GM12878 (cell line): ENCODE data around the gene TOE1. TPM values are rescaled to one million over a fixed set of nuclear protein-coding genes. Genes with fewer than 3 reads are reported as not detected.

Source experiments
- ATAC-seq: fragments of 200-7000 bp; cut with Tn5 transposase; 3 replicates; pipeline ENCODE4 v1.9.1; 2020; ENCODE audit warnings: mild to moderate bottlenecking, moderate library complexity
- BruUV-seq: library from RNA; stranded (reverse); fragments of 400-500 nt; replicated peaks from 2 replicates; lab custom pipeline; 2021; lab: Mats Ljungman, UMichigan
- CTCF ChIA-PET: fragments of 300-600 bp; sonication (Branson Sonifier 250); formaldehyde crosslinking; extraction: SDS; loops from one replicate; lab custom pipeline; 2021; ENCODE audit warnings: inconsistent platforms; lab: Yijun Ruan, JAX
- POLR2A ChIA-PET: fragments of 350-600 bp; formaldehyde crosslinking; extraction: SDS; loops from one replicate; lab custom pipeline; 2021; ENCODE audit warnings: inconsistent platforms; lab: Charles Lee
- RAD21 ChIA-PET: fragments of 300-600 bp; sonication (Branson Sonifier 250); formaldehyde crosslinking; loops from one replicate; lab custom pipeline; 2023; ENCODE audit warnings: antibody characterized with exemption; ENCODE audit not compliant: unreplicated experiment; lab: Charles Lee
- SMC1A ChIA-PET: fragments of 300-600 bp; sonication (Branson Sonifier 250); formaldehyde crosslinking; loops from one replicate; lab custom pipeline; 2023; ENCODE audit not compliant: unreplicated experiment, uncharacterized antibody; lab: Charles Lee
- DNase-seq: peaks from one replicate; pipeline ENCODE4 v3.0.0-alpha.2; 2011; ENCODE audit warnings: low read depth, low spot score
- FAIRE-seq: peaks from 3 replicates; lab custom pipeline; 2011; peaks lifted over from hg19 to GRCh38; lab: Jason Lieb, UNC
- H2AFZ ChIP-seq: 2 replicates; pipeline ENCODE4 v1.6.0; 2011; ENCODE audit warnings: low read depth, low read length, control low read depth; ENCODE audit not compliant: control insufficient read depth
- H3K27ac ChIP-seq: 2 replicates; pipeline ENCODE4 v1.5.1; 2011; ENCODE audit warnings: control low read depth; ENCODE audit not compliant: control insufficient read depth, insufficient read depth
- H3K27me3 ChIP-seq, 2 experiments: replicated peaks in 1 of 2; 2 replicates each; pipeline versions ENCODE4 v1.6.0 to v1.6.1; 2011; ENCODE audit warnings: low read length in 1 of 2; ENCODE audit not compliant: control insufficient read depth in 2 of 2, insufficient read depth in 2 of 2
- H3K36me3 ChIP-seq, 2 experiments: 2 replicates each; pipeline ENCODE4 v1.5.1; 2011; ENCODE audit warnings: low read length in 1 of 2; ENCODE audit not compliant: control insufficient read depth in 2 of 2, insufficient read depth in 2 of 2
- H3K4me1 ChIP-seq: 2 replicates; pipeline ENCODE4 v1.6.1; 2011; ENCODE audit warnings: mild to moderate bottlenecking, low read length, moderate library complexity, mixed read lengths; ENCODE audit not compliant: control insufficient read depth, insufficient read depth
- H3K4me2 ChIP-seq: 2 replicates; pipeline ENCODE4 v1.6.0; 2011; ENCODE audit warnings: control low read depth; ENCODE audit not compliant: control insufficient read depth, insufficient read depth
- H3K4me3 ChIP-seq: fragments of 200-600 bp; sonication (generic); 2 replicates; pipeline ENCODE4 v1.5.1; 2016
- H3K79me2 ChIP-seq: 2 replicates; pipeline ENCODE4 v1.6.0; 2011; ENCODE audit warnings: low read length; ENCODE audit not compliant: control insufficient read depth, insufficient read depth
- H3K9ac ChIP-seq: 2 replicates; pipeline ENCODE4 v1.8.0; 2011; ENCODE audit warnings: low read length, control low read depth, mixed read lengths; ENCODE audit not compliant: control insufficient read depth, insufficient read depth
- H3K9me3 ChIP-seq: replicated peaks from 3 replicates; pipeline ENCODE4 v1.5.1; 2011; ENCODE audit warnings: mild to moderate bottlenecking, low read length; ENCODE audit not compliant: control insufficient read depth, insufficient read depth
- H4K20me1 ChIP-seq: 2 replicates; pipeline ENCODE4 v1.6.0; 2011; ENCODE audit not compliant: control insufficient read depth, insufficient read depth
- FOXK2 ChIP-seq: fragments of 450-650 bp; IDR thresholded peaks from 2 replicates; pipeline ENCODE4 v1.6.1; 2017; ENCODE audit warnings: mild to moderate bottlenecking, moderate library complexity
- NR2C1 ChIP-seq: fragments of 450-650 bp; IDR thresholded peaks from 2 replicates; pipeline ENCODE4 v1.6.1; 2017; ENCODE audit warnings: antibody characterized with exemption, mild to moderate bottlenecking, moderate library complexity
- PAX5 ChIP-seq: IDR thresholded peaks from 2 replicates; pipeline ENCODE4 v1.6.1; 2011; ENCODE audit warnings: low read depth, low read length, borderline replicate concordance
- SREBF2 ChIP-seq: IDR thresholded peaks from 2 replicates; pipeline ENCODE4 v1.6.1; 2012; ENCODE audit warnings: mild to moderate bottlenecking, low read length
- WGBS: methylation state at CpG from one replicate; pipeline ENCODE4 v1.1.6; 2016; ENCODE audit warnings: low lambda C conversion rate; ENCODE audit not compliant: insufficient replicate concordance, insufficient coverage; ENCODE audit errors: missing lambda C conversion rate; 5-methylcytosine and 5-hydroxymethylcytosine counted together
- in situ Hi-C: fragments of 300-500 bp; cut with MboI; formaldehyde crosslinking; loops from 9 replicates; pipeline ENCODE4 v1.14.3; 2018; ENCODE audit warnings: mixed read lengths
- intact Hi-C: fragments of 100-400 bp; cut with micrococcal nuclease; formaldehyde crosslinking; loops from one replicate; pipeline ENCODE4 v1.14.2; 2022; ENCODE audit not compliant: unreplicated experiment
- polyA plus RNA-seq, 11 experiments: library from polyadenylated mRNA; depleted of rRNA in 4 of 11; unstranded in 6 of 11; stranded (reverse) in 5 of 11; fragments of >200 nt; fragmentation: Nextera tagmentation in 4 of 11; fragmentation: Illumina TruSeq in 1 of 11; extraction: Ambion mirVana in 4 of 11; extraction: Trizol in 1 of 11; gene quantifications; 1 replicate in 1 of 11; 2 replicates in 10 of 11; pipeline versions ENCODE4 v1.2.1 to v1.2.3, GENCODE V29; 2011 to 2016; ENCODE audit warnings: inconsistent platforms in 2 of 11, missing spikeins in 2 of 11, low read depth in 1 of 11
- total RNA-seq, 4 experiments: library from RNA; depleted of rRNA in 3 of 4; stranded (reverse); fragments of >200 nt in 3 of 4; fragmentation: Illumina TruSeq in 1 of 4; extraction: Trizol in 1 of 4; gene quantifications; 2 replicates each; pipeline versions ENCODE4 v1.2.1 to v1.2.3, GENCODE V29; 2013 to 2021
- TF ChIP-seq, protein P1 (sequence below): IDR thresholded peaks from 2 replicates; pipeline ENCODE4 v1.6.1; 2011; ENCODE audit warnings: low read depth, low read length, improper control_type of control experiment, borderline replicate concordance

The TOE1 gene
- total and polyA plus RNA-seq, 10 of the 15 experiments (the other 5 are each of a cell fraction or from before 2014, with no cell fraction given): 22.7 to 38.0 (median 33.3) TPM

DNA sequence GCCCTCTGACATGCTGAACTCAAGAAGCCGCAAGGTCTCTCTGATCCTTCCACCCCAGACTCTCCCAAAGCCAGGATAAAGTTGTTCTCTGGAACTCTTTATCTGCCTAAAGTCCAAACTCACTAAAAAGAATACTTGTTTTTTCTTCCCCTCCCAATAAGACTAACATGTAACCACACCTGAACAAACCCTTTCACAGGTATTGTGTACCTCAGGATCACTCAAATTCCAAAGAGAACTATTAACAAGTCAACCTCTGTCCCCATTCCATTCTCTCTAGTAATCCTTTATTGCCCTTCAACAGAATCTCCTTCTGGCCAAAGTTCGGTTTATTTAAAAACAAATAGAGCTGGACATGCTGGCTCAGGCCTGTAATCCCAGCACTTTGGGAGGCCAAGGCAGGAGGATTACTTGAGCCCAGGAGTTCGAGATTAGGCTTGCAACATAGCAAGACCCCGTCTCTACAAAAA is 4.1 kb upstream of the TOE1 start (continued):
- TF ChIP-seq, protein P1, sequence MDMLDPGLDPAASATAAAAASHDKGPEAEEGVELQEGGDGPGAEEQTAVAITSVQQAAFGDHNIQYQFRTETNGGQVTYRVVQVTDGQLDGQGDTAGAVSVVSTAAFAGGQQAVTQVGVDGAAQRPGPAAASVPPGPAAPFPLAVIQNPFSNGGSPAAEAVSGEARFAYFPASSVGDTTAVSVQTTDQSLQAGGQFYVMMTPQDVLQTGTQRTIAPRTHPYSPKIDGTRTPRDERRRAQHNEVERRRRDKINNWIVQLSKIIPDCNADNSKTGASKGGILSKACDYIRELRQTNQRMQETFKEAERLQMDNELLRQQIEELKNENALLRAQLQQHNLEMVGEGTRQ: no peak
- no peak for TF ChIP-seq SREBF2

DNA sequence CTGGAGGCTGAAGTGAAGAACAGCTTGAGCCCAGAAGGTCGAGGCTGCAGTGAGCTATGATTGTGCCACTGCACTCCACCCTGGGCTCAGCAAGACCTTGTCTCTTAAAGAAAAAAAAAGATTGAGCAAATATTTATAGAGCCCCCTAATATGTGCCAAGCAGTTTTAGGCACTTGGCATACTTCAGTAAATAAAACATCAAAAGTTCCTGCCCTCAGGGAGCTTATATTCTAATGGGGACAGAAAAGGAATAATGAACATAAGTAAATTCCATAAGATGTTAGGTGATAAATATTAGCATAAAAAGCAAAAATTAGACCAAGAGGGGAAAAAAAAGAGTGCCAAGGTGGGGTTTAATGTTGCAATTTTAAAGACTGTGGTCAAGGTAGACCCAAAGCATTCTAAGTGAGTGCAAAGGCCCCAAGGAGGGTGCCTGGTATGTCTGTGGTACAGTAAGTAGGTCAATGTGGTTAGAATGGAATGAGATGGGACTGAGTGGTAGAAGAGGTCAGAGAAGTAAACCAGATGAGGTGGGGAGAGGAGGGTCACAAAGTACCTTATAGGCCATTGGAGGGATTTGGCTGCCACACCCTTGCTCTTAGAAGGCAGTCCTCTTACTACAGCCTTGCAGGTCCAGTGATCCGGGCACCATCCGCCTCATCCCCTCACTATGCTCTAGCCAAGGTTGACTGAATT is 2.2 kb upstream of the TOE1 start:
- Histone ChIP-seq H3K36me3 (peaks cover 11 to 13% of the 10 kb centered on the region in 2 experiments), H3K9me3 (no peaks in the 10 kb centered on the region), H3K27me3 (no peaks in the 10 kb centered on the region), H4K20me1 (no peaks in the 10 kb centered on the region), H3K4me3 (no peak overlapping the region), H3K4me1 (peaks cover 11% of the 10 kb centered on the region), H3K27ac (no peak overlapping the region), H2AFZ (no peak overlapping the region), H3K4me2 (no peak overlapping the region), H3K9ac (no peak overlapping the region), H3K79me2 (peaks cover 38% of the 10 kb centered on the region)
- no peak for TF ChIP-seq FOXK2
- no peak for TF ChIP-seq NR2C1
- 0 out of 2 replicates have a peak, but pooled peaks have one; percentile 9 for TF ChIP-seq PAX5
- no peak for DNase-seq
- no TSS peak for BruUV-seq
- no peak for ATAC-seq
- CTCF ChIA-PET: interaction anchor here (1.6 to 5.2 kb wide), 5 partner anchors 11 to 326 kb away, joined by 5 to 42 read pairs (median 9); partner anchors contain the start of genes HECTD3, HPDL and UROD
- intact Hi-C loops: no loop called here
- SMC1A ChIA-PET: interaction anchor here (1.1 to 7.9 kb wide), 6 partner anchors 11 to 325 kb away, joined by 3 to 73 read pairs (median 6); partner anchors contain the start of genes HPDL, TESK2 and UROD
- POLR2A ChIA-PET: interaction anchor here (0.8 to 5.4 kb wide), 3 partner anchors 11 to 249 kb away, joined by 3 to 45 read pairs (median 7); partner anchors contain the start of gene HPDL
- in situ Hi-C loops: no loop called here
- FAIRE-seq: no peak
- RAD21 ChIA-PET: interaction anchor here (1.7 to 4.1 kb wide), 2 partner anchors 31 to 325 kb away, joined by 8 to 50 read pairs; partner anchors contain the start of genes HECTD3 and UROD
- 82% methylated on average over 3 of the region's 3 CpGs for WGBS
